Testis (tissue), 2 donors: ENCODE results near the gene LRRFIP1.
"Not testable (repeated sequence)": the region's sequence is repeated elsewhere in the genome, so short reads cannot be mapped to it uniquely, and the experiment has no call there.

Experiments used
- CTCF ChIP-seq, 3 experiments: fragments of 450-650 bp in 2 of 3; fragments of 200-600 bp in 1 of 3; sonication (generic) in 1 of 3; IDR thresholded peaks; one replicate each; pipeline ENCODE4 v1.5.1; 2016 to 2019; ENCODE audit warnings: antibody characterized with exemption in 3 of 3, mild to moderate bottlenecking in 2 of 3, moderate library complexity in 1 of 3
- POLR2A ChIP-seq: fragments of 450-650 bp; IDR thresholded peaks from one replicate; pipeline ENCODE4 v1.6.1; 2017; ENCODE audit warnings: antibody characterized with exemption, mild to moderate bottlenecking, moderate library complexity

- TF ChIP-seq POLR2A; CTCF (IDR thresholded peaks at IDR 0.05): not testable (repeated sequence)
Observed at GRCh38 chr2:237667050-237667576, 39.7 kb downstream of the LRRFIP1 start.
